HG03095 (cell line): ENCODE results near the gene SORCS2.

Experiments used
- ATAC-seq: cut with Tn5 transposase; IDR thresholded peaks from one replicate; pipeline ENCODE4 v1.9.1; 2021; ENCODE audit warnings: moderate library complexity; ENCODE audit not compliant: unreplicated experiment

The SORCS2 gene

DNA sequence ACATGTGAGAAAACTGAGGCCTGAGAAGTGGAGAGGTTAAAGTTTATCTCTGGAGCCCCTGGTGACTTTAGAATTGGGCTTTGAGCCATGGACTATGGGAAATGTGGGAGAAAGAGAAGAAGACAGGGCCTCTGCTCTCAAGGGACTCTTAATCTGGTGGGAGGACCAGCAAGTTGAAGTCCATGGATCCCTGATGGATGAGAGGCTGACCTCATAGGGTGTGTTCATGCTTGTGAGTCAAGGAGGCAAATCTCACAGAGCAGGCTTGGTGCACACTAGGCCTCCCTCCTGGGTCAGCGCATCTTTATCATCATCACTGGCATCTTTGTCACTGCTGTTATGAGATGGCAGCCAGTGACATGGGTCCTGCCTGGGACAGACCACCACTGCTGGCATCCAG lies 535.4 kb downstream of the SORCS2 start:
- no peak for ATAC-seq

DNA sequence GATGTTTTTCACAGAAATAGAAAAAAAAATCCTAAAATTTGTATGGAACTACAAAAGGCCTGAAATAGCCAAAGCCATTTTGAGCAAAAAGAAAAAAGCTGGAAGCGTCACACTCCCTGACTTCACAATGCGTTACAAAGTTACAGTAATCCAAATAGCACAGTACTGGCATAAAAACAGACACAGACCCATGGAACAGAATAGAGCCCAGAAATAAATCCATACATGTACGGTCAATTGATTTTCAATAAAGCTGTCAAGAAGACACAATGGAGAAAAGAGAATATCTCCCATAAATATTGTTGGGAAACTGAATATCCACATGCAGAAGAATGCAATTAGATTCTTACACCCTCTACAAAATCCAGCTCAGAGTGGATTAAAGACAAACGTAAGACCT lies 539.1 kb downstream of the SORCS2 start:
- no peak for ATAC-seq

DNA sequence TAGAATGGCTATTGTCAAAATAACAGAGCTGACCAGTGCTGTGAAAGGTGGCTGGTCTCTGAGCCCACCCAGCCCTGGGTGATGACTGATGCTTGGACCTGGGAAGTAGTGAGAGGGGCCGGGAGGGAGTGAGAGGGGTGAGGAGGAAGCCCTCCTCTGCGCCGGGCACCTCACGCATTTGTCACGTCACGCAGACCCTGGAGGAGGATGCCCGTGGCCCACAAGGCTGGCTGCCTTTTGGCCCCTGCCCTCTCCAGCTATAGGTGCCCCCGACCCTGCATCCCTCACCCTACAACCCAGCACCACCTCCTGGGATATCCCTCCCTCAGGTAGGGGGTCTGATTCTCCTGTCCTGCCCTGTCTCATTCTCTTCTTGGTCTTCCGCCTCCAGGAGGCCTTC lies 539.9 kb downstream of the SORCS2 start:
- no peak for ATAC-seq

DNA sequence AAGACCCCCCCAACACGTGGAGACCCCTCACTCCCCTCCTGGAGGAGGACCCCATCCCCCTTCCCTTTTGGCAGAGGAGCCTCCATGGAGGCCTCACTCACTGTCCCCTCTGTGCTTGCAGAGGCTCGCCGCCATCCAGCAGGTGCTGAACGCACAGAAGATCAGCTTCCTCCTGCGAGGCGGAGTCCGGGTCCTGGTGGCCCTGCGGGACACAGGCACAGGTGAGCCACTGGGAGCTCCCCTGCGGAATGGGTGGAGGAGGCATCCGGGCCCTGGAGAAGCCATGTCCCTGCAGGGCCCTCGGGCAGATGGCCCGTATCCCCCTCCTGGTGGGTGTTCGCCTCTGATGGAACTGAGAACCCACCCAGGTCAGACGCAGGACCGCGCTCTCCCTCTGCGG lies 540.9 kb downstream of the SORCS2 start:
- no peak for ATAC-seq

DNA sequence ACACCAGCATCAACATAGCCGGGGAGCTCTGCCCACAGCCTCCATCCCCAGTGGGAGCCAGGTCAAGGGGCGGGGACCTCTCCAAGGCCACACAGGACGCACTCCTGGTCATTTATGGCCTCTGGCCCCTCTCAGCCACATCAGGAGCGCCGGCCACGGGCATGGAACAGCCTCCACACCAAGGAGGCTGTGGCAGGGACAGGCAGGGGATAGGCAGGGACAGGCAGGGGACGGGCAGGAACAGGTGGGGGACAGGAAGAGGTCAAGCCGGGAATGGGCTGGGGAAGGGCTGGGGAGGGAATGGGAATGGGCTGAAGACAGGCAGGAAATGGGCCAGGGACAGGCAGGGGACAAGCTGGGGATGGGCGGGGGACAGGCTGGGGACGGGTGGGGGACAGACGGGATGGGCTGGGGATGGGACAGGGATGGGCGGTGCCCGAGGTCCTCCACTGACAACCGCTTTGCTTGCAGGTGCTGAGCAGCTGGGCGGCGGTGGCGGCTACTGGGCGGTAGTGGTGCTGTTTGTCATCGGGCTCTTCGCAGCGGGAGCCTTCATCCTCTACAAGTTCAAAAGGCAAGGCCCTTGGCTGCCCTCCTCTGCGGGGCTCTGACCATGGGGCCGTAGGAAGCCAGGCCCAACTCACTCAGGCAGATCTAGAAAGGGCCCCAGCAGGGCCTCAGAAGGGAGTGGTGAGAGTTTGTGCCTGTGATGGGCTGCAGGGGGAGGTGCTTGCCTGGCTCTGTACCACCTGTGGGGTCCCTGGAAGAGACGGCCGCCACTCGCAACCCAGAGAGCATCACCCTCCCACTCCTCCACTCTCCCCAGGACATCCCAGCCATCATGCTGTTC lies 541.7 kb downstream of the SORCS2 start:
- no peak for ATAC-seq

DNA sequence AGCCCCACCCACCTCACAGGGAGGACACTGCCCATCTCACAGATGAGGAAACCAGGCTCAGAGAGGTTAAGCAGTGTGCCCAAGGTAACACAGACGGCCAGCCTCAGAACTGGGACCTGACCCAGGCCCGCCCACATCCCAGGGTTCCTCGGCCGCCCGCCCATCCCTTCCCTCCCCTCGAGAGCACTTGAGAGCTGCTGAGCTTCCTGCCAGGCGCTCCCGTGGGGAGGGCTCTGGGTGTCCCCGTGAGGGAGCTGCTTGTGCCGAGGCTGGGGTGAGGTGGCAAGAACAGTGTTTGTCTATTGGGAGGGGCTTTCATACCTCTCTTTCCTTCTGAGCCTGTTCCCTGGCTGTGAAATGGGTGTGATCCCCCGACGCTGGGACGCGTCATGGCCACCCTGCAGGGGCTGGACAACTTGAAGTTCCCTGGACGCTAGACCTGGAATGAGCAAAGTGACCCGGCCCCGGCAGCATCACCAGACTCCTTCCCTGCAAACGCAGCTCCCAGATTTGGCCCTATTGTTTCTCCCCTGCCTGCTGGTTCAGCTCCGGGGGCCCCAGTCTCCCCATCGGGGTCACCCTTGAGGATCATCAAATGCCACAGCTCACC lies 542.4 kb downstream of the SORCS2 start:
- ATAC-seq: no peak

DNA sequence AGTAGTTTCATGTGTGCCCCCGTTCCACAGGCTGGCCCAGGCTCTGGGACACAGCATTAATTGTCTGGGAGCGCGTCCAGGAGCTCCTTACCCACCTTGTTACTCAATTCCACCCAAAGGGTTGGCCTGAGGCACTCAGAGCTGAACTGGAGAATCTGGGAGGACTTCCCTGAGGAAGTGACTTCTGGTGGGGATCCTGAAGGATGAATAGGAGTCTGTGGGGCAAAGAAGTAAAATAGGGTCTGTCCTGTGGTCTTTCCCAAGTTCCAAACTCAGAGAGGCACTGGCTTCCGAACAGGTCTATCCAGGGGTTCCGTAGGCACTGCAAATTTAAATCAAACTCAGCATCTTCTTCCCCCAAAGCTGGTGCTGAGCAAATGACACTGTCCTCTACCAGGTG lies 543.1 kb downstream of the SORCS2 start:
- no peak for ATAC-seq

DNA sequence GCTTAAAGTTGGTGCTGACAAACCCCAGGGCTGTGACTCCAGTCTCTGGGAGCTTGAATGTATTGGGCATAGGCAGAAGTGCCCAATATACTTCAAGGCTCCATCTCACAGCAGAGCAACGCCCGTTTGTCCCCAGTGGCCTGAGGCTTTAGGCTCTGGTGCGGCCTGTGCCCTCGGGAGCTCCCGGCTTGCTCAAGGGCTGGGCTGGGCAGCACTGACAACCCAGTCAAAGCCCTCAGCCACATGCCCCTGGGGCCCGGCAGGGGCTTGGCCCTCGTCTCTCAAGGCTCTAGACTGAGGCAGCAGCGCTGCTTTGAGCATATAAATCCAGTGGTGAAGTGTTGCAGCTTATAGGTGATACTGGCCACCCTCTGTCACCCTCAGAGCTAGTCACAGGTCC lies 543.6 kb downstream of the SORCS2 start:
- ATAC-seq: no peak

DNA sequence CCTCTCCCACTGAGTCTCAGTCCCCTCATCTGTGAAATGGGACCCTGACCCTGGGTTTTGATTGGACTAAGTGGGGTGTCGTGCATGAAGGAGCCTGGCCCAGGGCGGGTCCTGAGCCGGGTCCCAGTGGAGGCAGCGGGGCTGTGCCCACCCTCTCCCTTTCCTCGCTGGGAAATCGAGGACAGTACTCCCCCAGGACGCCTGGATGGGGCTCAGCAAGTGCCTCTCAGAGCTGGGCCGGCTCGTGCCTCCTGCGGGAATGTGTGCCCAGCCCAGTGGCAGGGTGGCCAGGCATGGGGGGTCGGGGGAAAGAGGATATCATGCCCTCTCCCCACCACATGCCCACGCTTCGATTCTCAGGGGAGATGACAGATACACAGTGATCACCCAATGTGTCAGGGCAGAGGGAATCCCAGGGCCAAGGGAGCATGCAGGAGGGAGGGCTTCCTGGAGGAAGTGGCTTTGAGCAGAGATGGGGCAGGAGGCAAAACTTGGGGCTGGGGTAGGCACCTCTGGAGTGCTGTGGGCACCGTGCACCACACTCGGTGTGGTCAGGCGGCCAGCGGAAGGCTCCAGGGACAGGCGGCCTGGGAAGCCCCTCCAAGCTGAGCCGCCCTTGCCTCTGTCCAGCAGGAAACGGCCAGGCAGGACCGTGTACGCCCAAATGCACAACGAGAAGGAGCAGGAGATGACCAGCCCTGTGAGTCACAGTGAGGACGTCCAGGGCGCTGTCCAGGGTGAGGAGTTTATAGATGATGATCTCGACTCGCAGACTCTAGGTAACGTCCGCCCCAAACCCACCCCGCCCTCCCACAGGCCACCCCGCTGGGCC lies 544.3 kb downstream of the SORCS2 start:
- no peak for ATAC-seq

DNA sequence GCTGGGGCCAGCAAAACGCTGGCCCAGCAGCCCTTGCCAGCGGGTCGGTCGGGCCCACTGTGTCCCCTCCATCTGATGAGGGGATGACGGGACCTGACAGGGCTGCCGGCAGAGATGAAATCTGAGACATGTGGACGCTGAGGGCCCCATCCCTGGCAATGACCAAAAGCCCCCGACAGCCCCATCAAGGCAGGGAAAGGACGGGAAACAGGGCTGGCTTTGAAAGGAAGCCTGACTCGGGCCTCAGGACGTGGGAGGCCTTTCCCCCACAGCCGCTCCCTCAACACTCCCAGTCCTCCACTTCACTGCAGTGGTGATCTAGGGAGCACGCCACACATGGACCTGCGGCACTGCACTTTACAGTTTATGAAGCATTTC lies 544.9 kb downstream of the SORCS2 start:
- no peak for ATAC-seq

DNA sequence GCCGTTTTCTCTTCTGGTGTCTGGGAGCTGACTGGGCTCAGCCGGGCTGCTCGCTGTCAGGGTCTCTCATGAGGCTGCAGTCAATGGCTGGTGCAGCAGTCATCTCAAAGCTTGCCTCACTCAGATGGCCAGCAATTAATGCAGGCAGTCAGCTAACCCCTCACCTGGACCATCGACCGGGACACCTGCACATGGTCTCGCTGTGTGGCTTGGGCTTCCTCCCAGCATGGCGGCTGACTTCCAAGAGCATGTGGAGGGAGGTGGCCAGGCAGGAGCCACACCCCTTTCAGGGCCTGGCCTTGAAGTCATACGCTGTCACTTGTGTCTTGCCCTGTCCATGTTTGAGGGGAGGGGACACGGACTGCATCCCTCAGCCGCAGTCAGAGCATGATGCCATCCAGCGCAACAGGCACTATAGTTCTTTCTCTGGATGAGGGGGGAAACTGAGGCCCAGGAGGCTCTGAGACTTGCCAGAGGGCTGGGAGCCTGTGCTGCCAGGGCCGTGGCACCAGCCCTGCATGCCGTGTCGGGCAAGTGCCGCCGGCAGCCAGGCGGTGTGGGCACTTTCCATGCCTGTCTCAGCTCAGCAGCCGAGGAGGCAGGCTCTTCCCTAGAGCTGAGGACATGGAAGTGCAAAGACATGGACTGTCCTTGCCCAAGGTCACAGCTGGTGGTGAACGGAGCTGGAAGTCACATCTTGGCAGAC lies 545.6 kb downstream of the SORCS2 start:
- no peak for ATAC-seq

DNA sequence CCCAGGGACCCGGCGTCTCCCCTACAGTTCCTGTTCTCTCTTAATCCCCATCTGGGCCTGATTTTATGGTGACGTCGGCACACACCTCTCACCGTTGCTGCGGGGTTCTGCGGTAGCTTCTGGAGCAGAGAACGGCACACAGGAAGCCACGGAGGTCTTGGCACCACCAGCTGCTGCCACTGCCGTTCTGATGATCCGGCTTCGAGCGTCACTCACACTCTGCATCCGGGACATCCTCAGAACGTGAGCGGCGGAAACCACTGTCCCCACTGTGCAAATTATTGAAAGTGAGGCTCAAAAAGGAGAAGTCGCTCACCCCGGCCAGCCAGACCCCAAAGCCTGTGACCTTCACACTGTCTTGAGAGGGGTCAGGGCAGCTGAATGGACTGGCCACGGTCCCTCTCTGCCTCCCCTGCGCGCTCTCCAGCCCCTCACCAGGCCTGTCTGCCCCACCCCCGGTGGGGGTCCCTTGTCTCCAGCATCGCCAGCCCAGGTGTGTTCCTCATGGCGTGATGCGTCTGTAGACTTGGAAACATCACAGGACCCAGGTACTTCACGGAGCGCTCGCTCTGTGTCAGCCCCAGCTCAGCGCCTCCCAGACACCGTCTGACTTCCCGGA lies 546.2 kb downstream of the SORCS2 start:
- ATAC-seq: no peak

DNA sequence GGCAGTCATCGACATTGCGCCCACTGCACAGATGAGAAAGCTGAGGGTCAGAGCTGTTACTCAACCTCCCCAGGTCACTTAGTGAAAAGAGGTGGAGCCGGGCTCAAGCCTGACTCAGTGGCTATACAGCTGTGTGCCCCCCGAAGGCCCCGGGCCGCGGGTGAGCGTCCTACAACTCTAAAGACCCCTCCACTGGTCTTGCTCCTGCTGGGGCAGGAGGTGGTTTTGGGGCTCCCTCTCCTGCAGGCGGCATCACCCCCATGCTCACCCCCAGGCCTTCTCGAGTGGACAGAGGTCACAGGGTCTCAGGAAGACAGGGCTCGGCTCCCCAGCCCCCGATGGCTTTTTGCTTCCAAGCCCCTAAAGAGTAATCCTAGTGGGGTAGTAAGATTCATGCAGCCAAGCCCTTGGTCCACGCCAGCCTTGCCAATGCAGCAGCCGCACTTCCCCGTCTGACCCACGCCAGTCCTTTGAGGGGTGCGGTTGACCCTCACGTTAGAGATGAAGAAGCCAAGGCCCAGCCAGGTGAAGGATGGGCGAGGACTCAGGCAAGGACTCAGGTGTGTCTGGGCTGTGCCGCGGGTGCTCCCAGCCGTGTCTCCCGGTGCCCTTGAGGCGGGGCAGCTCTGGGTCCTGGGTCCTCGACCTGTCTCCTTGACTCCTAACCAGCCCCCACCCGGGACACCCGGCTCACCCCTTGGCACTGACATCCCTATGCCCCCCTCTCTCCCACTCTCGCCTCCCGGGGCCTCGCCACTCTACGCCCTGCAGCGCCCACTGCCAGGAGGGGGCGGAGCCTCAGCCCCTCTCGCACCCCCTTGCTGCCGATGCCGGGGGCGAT lies 547.0 kb downstream of the SORCS2 start:
- ATAC-seq: no peak

DNA sequence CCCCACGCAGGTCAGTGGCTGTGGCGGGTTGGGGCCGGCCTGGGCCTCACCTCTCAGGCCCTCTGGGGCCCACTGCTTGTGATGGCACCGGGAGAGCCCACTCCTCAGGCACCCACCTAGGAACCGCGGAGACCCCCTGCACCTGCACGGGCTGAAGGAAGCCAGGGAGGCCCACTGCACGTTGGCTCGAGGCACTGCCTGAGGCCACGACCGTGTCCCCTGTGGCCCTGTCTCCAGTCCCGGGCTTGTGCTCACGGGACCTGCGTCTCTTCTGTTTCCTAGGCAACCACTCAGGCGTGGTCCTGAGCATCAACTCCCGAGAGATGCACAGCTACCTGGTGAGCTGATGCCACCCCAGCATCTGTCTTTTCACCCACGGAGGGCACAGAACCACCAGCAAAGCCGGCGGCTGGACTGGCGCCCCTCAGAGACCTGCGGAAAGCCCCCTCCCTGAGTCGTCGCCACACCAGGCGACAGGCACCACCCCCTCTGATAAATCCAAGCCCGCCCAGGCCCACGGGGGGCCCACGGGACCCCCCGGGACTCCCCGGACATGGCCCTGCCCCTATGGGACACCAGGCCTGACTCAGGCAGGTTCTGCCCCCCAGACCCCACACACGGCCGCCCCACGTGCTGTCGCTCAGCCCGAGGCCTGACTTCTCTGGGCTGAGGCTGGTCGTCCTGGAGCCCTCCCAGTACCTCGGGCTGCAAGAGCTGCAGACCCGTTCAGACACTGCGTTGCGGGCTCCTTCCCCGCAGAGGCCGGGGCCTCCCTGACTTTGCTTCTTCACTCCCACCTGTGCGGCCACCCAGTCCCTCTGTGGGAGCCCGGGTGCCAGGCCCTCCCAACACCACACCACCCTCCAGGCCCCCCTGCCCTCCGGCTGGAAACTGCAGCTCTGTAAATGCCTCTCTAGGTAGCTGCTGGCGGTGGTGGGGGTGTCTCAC lies 547.9 kb downstream of the SORCS2 start:
- no peak for ATAC-seq

DNA sequence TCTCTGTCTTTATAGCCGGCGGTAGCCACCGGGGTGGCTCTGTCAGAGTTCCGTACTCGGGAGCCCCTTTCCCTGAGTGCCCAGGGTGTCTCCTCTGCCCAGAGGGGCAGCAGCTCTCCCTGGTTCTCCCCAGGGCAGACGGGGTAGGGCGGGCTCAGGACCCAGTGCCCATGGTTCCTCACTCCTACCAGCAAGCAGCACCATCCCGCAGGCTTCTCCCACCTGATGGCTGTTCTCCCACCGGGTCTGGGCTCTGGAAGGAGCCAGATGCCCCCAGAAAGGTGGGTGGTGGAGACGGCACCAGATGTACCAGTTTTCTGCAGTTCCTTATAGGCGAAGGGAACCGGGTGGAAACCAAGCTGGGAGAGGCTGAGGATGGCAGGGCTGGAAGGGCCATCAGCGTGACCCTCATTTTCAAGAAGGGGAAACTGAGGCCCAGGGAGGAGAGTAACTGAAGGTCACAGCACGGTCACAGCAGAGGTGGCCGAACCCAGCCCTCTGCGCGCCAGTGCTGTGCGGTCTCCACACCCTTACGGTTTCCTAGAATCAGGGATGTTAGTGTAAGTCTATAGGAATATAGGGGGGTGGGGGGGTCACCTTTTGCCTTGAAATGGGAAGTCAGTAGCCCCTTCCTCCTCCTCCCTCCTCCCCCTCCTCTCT lies 548.7 kb downstream of the SORCS2 start:
- no peak for ATAC-seq

DNA sequence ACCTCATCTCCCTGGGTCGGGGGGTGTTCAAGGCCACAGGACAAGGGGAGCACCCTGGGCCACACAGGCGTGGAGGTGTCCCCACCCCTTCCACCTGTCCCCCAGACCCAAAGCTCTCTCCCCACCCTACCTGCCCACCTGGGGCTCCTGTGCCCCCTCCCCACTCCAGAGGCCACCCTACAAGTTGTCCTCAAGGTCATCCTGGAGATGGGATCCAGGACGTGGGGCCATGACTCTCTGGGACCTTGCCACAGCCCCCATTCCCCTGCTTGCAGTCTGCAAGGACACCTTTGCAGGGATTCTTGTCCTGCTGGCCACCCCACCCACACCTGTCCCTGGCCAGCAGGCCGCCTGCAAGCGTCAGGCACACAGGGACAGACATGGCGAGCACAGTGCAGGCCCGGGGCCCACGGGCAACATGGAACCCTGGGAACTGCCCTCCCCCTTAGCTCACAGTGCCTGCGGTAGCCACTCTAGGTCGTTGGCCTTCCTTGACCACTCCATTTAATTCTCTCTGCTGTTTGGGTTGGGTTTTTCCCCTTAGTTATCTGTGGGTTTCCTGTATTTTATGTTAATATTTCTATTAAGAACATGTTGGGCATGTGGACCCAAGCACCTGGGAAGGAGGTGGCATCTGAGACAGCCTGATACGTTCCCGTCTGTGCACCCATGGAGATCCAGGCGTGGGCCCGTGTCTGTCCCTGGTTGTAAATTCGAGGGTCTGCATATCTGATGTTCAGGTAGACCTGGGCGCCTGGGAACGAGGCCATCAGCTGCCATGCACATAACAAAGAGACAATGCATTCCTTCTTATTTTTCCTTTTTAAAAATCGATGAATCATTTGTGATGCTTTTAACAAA lies 549.8 kb downstream of the SORCS2 start:
- no peak for ATAC-seq

DNA sequence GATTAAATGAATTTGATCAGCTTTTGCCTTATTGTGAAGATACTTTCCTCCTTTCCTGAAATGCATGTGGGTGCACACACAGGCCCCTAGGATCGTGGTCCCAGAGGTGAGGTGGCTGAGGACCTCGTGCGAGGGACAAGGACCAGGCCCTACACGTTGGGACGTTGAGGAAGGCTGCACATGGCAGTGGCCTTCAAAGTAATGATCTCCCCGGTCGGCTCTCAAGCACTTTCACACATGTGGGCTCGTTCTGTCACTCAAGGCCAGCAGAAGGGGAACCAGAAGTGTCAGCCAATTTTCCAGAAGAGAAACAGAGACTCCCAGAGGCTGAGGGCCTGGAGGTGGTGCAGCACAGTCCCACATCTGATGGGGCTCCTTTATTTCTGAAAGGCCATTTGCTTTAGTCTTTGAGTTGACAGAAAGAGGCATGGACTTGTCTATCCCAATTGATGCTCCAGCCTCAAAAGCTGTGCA lies 550.5 kb downstream of the SORCS2 start:
- ATAC-seq: no peak
